HEK293 (cell line): Measurements from ENCODE around the gene FEV.

Experiments
- CTCF ChIA-PET: fragments of 350-600 bp; formaldehyde crosslinking; extraction: SDS; loops from one replicate; lab custom pipeline; 2021; ENCODE audit warnings: antibody characterized with exemption; lab: Yijun Ruan, JAX
- POLR2A ChIA-PET: fragments of 300-600 bp; formaldehyde crosslinking; extraction: SDS; loops from one replicate; lab custom pipeline; 2020; ENCODE audit warnings: antibody characterized with exemption, inconsistent platforms; lab: Yijun Ruan, JAX
- H3K27ac ChIP-seq: fragments of 200-500 bp; sonication (Bioruptor generic); 2 replicates; pipeline ENCODE4 v1.5.1; 2014; ENCODE audit warnings: low read depth, low read length, control low read depth, inconsistent platforms; ENCODE audit errors: extremely low read depth
- H3K36me3 ChIP-seq, 2 experiments: fragments of 200-500 bp in 1 of 2; sonication (Bioruptor generic) in 1 of 2; 1 replicate in 1 of 2; 2 replicates in 1 of 2; pipeline ENCODE4 v1.5.1; 2014 to 2017; ENCODE audit warnings: inconsistent platforms in 2 of 2, low read length in 2 of 2; ENCODE audit not compliant: control insufficient read depth in 2 of 2, insufficient read depth in 1 of 2
- H3K4me1 ChIP-seq: fragments of 200-500 bp; sonication (Bioruptor generic); 2 replicates; pipeline ENCODE4 v1.5.1; 2014; ENCODE audit warnings: mild to moderate bottlenecking, low read length, inconsistent platforms; ENCODE audit not compliant: control insufficient read depth, insufficient read depth
- H3K4me3 ChIP-seq: 2 replicates; pipeline ENCODE4 v1.5.1; 2011; ENCODE audit warnings: low read depth, mild to moderate bottlenecking, control low read depth, low read length, moderate library complexity
- H3K9me3 ChIP-seq: fragments of 200-500 bp; sonication (Bioruptor generic); 2 replicates; pipeline ENCODE4 v1.5.1; 2014; ENCODE audit warnings: low read depth, low read length, inconsistent platforms; ENCODE audit not compliant: control insufficient read depth, insufficient read depth
- HOXC10 ChIP-seq: sonication (generic); formaldehyde crosslinking; IDR thresholded peaks from 2 replicates; pipeline ENCODE4 v1.8.1; 2023; ENCODE audit warnings: mild to moderate bottlenecking, missing genetic modification reagents
- KLF7 ChIP-seq: fragments of 450-650 bp; formaldehyde crosslinking; IDR thresholded peaks from 2 replicates; pipeline ENCODE4 v1.5.1; 2016; ENCODE audit warnings: missing biosample characterization, missing genetic modification characterization, borderline replicate concordance
- OVOL3 ChIP-seq: fragments of 450-650 bp; formaldehyde crosslinking; IDR thresholded peaks from 2 replicates; pipeline ENCODE4 v1.5.1; 2016; ENCODE audit warnings: missing biosample characterization, missing genetic modification characterization
- SP7 ChIP-seq: fragments of 450-650 bp; formaldehyde crosslinking; IDR thresholded peaks from 2 replicates; pipeline ENCODE4 v1.5.1; 2016; ENCODE audit warnings: missing biosample characterization, missing genetic modification characterization
- TRIM28 ChIP-seq: IDR thresholded peaks from 2 replicates; pipeline ENCODE4 v1.6.1; 2011; ENCODE audit warnings: low read length, control low read depth, borderline replicate concordance
- ZBTB21 ChIP-seq: fragments of 450-650 bp; formaldehyde crosslinking; IDR thresholded peaks from 2 replicates; pipeline ENCODE4 v1.5.1; 2017; ENCODE audit warnings: missing biosample characterization, missing genetic modification characterization
- ZBTB7A ChIP-seq: fragments of 450-650 bp; formaldehyde crosslinking; IDR thresholded peaks from 2 replicates; pipeline ENCODE4 v1.5.1; 2016; ENCODE audit warnings: low read depth, missing biosample characterization, missing genetic modification characterization
- ZFHX2 ChIP-seq: fragments of 450-650 bp; formaldehyde crosslinking; conservative IDR thresholded peaks from 2 replicates; pipeline ENCODE4 v1.5.1; 2016; ENCODE audit warnings: missing biosample characterization, missing genetic modification characterization
- ZNF23 ChIP-seq: fragments of 450-650 bp; formaldehyde crosslinking; IDR thresholded peaks from 2 replicates; pipeline ENCODE4 v1.5.1; 2016; ENCODE audit warnings: missing biosample characterization, missing genetic modification characterization, borderline replicate concordance
- ZNF266 ChIP-seq: fragments of 450-650 bp; formaldehyde crosslinking; IDR thresholded peaks from 2 replicates; pipeline ENCODE4 v1.5.1; 2016; ENCODE audit warnings: missing biosample characterization, missing genetic modification characterization, low read depth
- ZNF324 ChIP-seq: fragments of 450-650 bp; formaldehyde crosslinking; IDR thresholded peaks from 2 replicates; pipeline ENCODE4 v1.5.1; 2016; ENCODE audit warnings: missing biosample characterization, missing genetic modification characterization
- ZNF433 ChIP-seq: fragments of 450-650 bp; formaldehyde crosslinking; IDR thresholded peaks from 2 replicates; pipeline ENCODE4 v1.5.1; 2016; ENCODE audit warnings: missing biosample characterization, missing genetic modification characterization, low read depth
- ZNF560 ChIP-seq: fragments of 450-650 bp; formaldehyde crosslinking; IDR thresholded peaks from 2 replicates; pipeline ENCODE4 v1.5.1; 2017; ENCODE audit warnings: missing biosample characterization, missing genetic modification characterization, borderline replicate concordance
- ZNF596 ChIP-seq: fragments of 450-650 bp; IDR thresholded peaks from 2 replicates; pipeline ENCODE4 v1.5.0; 2018; ENCODE audit warnings: missing biosample characterization, mild to moderate bottlenecking, missing genetic modification characterization, moderate library complexity
- ZNF658 ChIP-seq: fragments of 450-650 bp; formaldehyde crosslinking; IDR thresholded peaks from 2 replicates; pipeline ENCODE4; 2016; ENCODE audit warnings: missing biosample characterization, missing genetic modification characterization
- ZNF830 ChIP-seq: fragments of 450-650 bp; IDR thresholded peaks from 2 replicates; pipeline ENCODE4 v1.5.0; 2018; ENCODE audit warnings: missing biosample characterization, missing genetic modification characterization, low read depth, mild to moderate bottlenecking, moderate library complexity
- ZNF837 ChIP-seq: fragments of 450-650 bp; formaldehyde crosslinking; IDR thresholded peaks from 2 replicates; pipeline ENCODE4 v1.5.1; 2016; ENCODE audit warnings: missing biosample characterization, missing genetic modification characterization
- ZSCAN16 ChIP-seq: fragments of 450-650 bp; formaldehyde crosslinking; IDR thresholded peaks from 2 replicates; pipeline ENCODE4 v1.5.1; 2016; ENCODE audit warnings: missing biosample characterization, missing genetic modification characterization
- ZXDB ChIP-seq: fragments of 450-650 bp; formaldehyde crosslinking; IDR thresholded peaks from 2 replicates; pipeline ENCODE4 v1.5.1; 2016; ENCODE audit warnings: missing biosample characterization, missing genetic modification characterization
- TF ChIP-seq, protein P1 (sequence below): fragments of 450-650 bp; formaldehyde crosslinking; IDR thresholded peaks from 2 replicates; pipeline ENCODE4 v1.5.1; 2016; ENCODE audit warnings: missing biosample characterization, missing genetic modification characterization
- TF ChIP-seq, protein P2 (sequence below): fragments of 450-650 bp; IDR thresholded peaks from 2 replicates; pipeline ENCODE4 v1.5.1; 2018; ENCODE audit warnings: missing biosample characterization, missing genetic modification characterization
- TF ChIP-seq, protein P3 (sequence below): fragments of 450-650 bp; formaldehyde crosslinking; IDR thresholded peaks from 2 replicates; pipeline ENCODE4 v1.5.1; 2017; ENCODE audit warnings: missing biosample characterization, missing genetic modification characterization
- TF ChIP-seq, protein P4 (sequence below): fragments of 450-650 bp; formaldehyde crosslinking; optimal IDR thresholded peaks from 2 replicates; pipeline ENCODE3; 2016; ENCODE audit warnings: missing biosample characterization, mild to moderate bottlenecking, missing genetic modification characterization
- TF ChIP-seq, protein P5 (sequence below): fragments of 450-650 bp; formaldehyde crosslinking; IDR thresholded peaks from 2 replicates; pipeline ENCODE4 v1.5.1; 2016; ENCODE audit warnings: missing biosample characterization, missing genetic modification characterization

The FEV gene

DNA sequence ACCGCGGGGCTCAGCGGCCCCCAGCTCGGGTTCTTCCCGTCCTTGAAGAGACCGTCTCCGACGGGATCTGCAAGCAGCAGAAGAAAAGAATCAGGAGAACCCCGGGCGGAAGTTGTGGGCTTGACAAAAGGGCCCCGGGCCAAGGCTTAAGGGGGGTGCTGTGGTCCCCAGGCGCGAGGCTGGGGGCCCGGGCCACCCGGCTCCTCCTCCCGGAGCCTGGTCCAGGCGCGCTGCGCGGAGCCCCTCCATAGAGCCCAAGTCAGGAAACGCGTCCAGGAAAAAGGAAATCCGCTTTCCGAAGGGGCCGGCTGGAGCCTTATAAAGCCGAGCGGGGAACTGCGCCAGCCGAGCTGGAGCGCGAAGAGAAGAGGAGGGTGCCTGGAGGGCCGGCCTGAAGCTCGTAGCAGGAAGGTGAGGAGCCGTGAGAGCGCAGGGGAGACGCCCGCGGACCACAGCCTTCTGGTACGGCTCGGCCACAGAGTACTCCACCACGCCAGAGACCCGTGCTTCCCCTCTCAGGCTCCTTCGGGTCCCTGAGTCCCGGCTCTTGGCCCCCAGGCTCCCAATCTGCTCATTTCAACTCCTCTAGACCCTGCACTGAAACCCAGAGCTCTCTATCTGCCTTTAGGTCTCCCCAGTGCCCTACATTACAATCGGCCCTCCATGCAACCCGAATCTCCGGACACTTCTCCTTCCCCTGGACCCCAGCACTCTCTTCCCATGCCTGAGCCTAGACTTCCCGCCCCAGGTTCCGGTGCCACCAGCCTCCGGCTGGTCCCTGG is 554 bp downstream of the FEV start:
- Histone ChIP-seq H3K4me1 (peaks cover 2% of the 10 kb centered on the region; the same call in 1 of the 2 replicates), H3K27ac (no peak overlapping the region), H3K4me3 (no peak overlapping the region), H3K36me3 (no peaks in the 10 kb centered on the region), H3K9me3 (no peaks in the 10 kb centered on the region)
- ChIA-PET POLR2A (interaction anchor here (0.8 kb wide), 1 partner anchor 21 kb away, joined by 3 read pairs; no protein-coding TSS in a partner anchor), CTCF (interaction anchor here (0.6 kb wide), 1 partner anchor 19 kb away, joined by 3 read pairs; no protein-coding TSS in a partner anchor)
- TF ChIP-seq ZNF560 (tag by site-specific recombination) (no peak), ZNF266 (tag by site-specific recombination) (no peak), ZNF830 (tag by site-specific recombination) (no peak), HOXC10 (no peak), ZNF658 (tag by site-specific recombination) (no peak)
- TF ChIP-seq, protein P1, sequence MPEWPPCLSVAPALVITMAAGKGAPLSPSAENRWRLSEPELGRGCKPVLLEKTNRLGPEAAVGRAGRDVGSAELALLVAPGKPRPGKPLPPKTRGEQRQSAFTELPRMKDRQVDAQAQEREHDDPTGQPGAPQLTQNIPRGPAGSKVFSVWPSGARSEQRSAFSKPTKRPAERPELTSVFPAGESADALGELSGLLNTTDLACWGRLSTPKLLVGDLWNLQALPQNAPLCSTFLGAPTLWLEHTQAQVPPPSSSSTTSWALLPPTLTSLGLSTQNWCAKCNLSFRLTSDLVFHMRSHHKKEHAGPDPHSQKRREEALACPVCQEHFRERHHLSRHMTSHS (tag by site-specific recombination): no peak
- TF ChIP-seq, protein P2, sequence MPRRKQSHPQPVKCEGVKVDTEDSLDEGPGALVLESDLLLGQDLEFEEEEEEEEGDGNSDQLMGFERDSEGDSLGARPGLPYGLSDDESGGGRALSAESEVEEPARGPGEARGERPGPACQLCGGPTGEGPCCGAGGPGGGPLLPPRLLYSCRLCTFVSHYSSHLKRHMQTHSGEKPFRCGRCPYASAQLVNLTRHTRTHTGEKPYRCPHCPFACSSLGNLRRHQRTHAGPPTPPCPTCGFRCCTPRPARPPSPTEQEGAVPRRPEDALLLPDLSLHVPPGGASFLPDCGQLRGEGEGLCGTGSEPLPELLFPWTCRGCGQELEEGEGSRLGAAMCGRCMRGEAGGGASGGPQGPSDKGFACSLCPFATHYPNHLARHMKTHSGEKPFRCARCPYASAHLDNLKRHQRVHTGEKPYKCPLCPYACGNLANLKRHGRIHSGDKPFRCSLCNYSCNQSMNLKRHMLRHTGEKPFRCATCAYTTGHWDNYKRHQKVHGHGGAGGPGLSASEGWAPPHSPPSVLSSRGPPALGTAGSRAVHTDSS (tag by site-specific recombination): no peak

DNA sequence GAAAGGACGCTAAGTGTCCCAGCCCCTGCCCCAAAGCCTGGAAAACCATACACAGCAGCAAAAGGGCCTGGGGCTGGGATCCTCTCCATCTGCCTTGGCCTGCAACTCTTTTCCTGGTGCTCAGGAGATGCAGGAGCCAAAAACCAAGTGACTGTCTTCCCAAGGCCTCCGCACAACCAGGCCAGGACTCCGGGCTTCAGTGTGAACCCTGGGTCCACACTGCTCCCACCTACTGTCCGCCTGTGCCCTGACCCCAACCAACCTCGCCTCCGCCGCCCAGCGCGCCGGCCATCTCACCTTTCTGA is 1.1 kb downstream of the FEV start:
- Histone ChIP-seq H3K36me3 (no peaks in the 10 kb centered on the region), H3K27ac (no peak overlapping the region), H3K4me3 (no peak overlapping the region)
- TF ChIP-seq ZNF596 (no peak), ZSCAN16 (tag by site-specific recombination) (no peak)
- TF ChIP-seq, all 188 proteins: peak for 0
- ChIA-PET POLR2A (interaction anchor here (0.8 kb wide), 1 partner anchor 21 kb away, joined by 3 read pairs; no protein-coding TSS in a partner anchor), CTCF (interaction anchor here (0.9 to 4.2 kb wide), 4 partner anchors 18 to 135 kb away, joined by 4 to 31 read pairs (median 5); no protein-coding TSS in a partner anchor)
- peaks cover 2% of the 10 kb centered on the region; the same call in 1 of the 2 replicates for H3K4me1 ChIP-seq
- no peaks in the 10 kb centered on the region for H3K9me3 ChIP-seq

DNA sequence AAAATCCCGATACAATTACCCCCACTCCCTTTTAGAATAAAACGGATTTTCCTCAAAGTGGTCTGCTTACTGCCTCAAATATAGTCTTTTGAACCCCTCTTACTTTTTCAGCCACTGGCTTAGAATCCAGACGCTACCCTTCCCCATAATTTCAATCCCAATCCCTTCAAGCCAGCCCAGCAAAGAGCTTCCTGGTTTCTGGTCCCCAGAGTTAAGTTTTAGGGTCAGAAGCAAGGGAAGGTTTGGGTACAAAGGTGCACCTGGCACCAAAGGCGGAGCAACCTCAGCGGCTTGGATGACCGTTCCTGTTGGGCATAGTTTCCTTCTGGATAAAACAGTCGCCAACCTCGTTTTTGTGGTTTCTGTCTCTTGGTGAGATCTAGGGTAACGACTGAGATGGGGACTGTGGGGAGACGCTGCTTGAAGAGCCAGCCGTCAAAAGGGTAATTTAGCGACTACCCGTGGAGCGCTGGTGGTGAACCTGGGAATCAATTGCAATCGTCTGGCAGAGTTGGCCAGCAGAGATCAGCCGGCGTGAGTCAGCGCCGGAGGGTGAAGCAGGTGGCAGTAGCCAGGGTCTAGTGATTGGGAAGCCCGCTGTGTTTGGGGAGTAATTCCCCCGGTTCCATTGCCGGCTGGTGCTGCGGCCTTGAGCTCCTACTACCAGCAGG is 1.6 kb downstream of the FEV start:
- H3K4me1 ChIP-seq: peaks cover 2% of the 10 kb centered on the region; the same call in 1 of the 2 replicates
- ChIA-PET CTCF (interaction anchor here (0.9 to 4.2 kb wide), 4 partner anchors 19 to 136 kb away, joined by 4 to 31 read pairs (median 5); no protein-coding TSS in a partner anchor), POLR2A (no interaction called here)
- TF ChIP-seq, protein P3, sequence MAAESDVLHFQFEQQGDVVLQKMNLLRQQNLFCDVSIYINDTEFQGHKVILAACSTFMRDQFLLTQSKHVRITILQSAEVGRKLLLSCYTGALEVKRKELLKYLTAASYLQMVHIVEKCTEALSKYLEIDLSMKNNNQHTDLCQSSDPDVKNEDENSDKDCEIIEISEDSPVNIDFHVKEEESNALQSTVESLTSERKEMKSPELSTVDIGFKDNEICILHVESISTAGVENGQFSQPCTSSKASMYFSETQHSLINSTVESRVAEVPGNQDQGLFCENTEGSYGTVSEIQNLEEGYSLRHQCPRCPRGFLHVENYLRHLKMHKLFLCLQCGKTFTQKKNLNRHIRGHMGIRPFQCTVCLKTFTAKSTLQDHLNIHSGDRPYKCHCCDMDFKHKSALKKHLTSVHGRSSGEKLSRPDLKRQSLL (tag by site-specific recombination): no peak
- TF ChIP-seq ZNF837 (tag by site-specific recombination): no peak
- no peak for TF ChIP-seq HOXC10
- no peak for TF ChIP-seq ZNF23
- TF ChIP-seq OVOL3 (tag by site-specific recombination): no peak
- TF ChIP-seq ZXDB (tag by site-specific recombination): no peak
- no peak for TF ChIP-seq ZNF324 (tag by site-specific recombination)
- no peak for TF ChIP-seq SP7 (tag by site-specific recombination)
- TF ChIP-seq ZBTB21 (tag by site-specific recombination): no peak
- TF ChIP-seq ZBTB7A (tag by site-specific recombination): no peak
- TF ChIP-seq ZFHX2 (tag by site-specific recombination): no peak
- no peak for TF ChIP-seq ZNF433
- no peak for TF ChIP-seq TRIM28
- TF ChIP-seq, protein P4, sequence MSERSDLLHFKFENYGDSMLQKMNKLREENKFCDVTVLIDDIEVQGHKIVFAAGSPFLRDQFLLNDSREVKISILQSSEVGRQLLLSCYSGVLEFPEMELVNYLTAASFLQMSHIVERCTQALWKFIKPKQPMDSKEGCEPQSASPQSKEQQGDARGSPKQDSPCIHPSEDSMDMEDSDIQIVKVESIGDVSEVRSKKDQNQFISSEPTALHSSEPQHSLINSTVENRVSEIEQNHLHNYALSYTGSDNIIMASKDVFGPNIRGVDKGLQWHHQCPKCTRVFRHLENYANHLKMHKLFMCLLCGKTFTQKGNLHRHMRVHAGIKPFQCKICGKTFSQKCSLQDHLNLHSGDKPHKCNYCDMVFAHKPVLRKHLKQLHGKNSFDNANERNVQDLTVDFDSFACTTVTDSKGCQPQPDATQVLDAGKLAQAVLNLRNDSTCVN (tag by site-specific recombination): no peak
- no peak for TF ChIP-seq KLF7
- TF ChIP-seq, protein P5, sequence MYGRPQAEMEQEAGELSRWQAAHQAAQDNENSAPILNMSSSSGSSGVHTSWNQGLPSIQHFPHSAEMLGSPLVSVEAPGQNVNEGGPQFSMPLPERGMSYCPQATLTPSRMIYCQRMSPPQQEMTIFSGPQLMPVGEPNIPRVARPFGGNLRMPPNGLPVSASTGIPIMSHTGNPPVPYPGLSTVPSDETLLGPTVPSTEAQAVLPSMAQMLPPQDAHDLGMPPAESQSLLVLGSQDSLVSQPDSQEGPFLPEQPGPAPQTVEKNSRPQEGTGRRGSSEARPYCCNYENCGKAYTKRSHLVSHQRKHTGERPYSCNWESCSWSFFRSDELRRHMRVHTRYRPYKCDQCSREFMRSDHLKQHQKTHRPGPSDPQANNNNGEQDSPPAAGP (tag by site-specific recombination): no peak
- no peaks in the 10 kb centered on the region for H3K36me3 ChIP-seq
- no peaks in the 10 kb centered on the region for H3K9me3 ChIP-seq
- H3K4me3 ChIP-seq: no peak overlapping the region
- H3K27ac ChIP-seq: no peak overlapping the region
